PC-3 (cell line): Measurements from ENCODE around the gene FAM168A.

ENCODE experiments used
- EZH2 ChIP-seq: fragments of 300-600 bp; sonication (generic); IDR thresholded peaks from one replicate; pipeline ENCODE4 v1.6.1; 2017; ENCODE audit warnings: antibody characterized with exemption, mild to moderate bottlenecking, low read length; ENCODE audit not compliant: unreplicated experiment
- TF ChIP-seq, protein P1 (sequence below): fragments of 300-600 bp; sonication (generic); conservative IDR thresholded peaks from 2 replicates; pipeline ENCODE4 v1.5.1; 2017; ENCODE audit warnings: antibody characterized with exemption, low read depth, mild to moderate bottlenecking, low read length

DNA sequence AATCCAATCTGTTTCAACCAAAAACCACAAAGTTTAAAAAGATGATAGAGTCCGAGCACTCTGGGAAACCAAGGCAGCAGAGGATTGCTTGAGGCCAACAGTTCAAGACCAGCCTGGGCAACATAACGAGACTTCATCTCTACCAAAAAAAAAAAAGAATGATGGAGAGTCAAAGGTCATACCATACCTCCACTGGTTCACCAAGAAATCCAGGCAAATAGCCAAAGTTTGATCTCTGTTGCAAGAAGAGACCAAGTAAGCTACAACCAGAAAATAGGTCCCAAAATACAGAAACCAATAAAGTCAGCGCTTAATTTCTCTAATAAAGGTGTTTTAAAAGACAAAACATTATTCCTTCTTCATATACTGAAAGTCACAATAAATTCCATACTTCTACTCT lies 13.1 kb downstream of the FAM168A start:
- TF ChIP-seq, protein P1, sequence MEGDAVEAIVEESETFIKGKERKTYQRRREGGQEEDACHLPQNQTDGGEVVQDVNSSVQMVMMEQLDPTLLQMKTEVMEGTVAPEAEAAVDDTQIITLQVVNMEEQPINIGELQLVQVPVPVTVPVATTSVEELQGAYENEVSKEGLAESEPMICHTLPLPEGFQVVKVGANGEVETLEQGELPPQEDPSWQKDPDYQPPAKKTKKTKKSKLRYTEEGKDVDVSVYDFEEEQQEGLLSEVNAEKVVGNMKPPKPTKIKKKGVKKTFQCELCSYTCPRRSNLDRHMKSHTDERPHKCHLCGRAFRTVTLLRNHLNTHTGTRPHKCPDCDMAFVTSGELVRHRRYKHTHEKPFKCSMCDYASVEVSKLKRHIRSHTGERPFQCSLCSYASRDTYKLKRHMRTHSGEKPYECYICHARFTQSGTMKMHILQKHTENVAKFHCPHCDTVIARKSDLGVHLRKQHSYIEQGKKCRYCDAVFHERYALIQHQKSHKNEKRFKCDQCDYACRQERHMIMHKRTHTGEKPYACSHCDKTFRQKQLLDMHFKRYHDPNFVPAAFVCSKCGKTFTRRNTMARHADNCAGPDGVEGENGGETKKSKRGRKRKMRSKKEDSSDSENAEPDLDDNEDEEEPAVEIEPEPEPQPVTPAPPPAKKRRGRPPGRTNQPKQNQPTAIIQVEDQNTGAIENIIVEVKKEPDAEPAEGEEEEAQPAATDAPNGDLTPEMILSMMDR = no peak
- TF ChIP-seq EZH2 = no peak
